Cardiac muscle cell (in vitro differentiated cells and primary cell): ENCODE measurements around the gene STX7. TPM values are rescaled to one million over a fixed set of nuclear protein-coding genes. Genes with fewer than 3 reads are reported as not detected.

Source experiments
- DNase-seq, 2 donors: peaks; one replicate each; pipeline versions ENCODE4 v3.0.0 to v3.0.0-alpha.2; 2010 to 2017; ENCODE audit warnings: low read depth in 1 of 2, low spot score in 1 of 2
- H3K27ac ChIP-seq: fragments of 200-600 bp; sonication (generic); 2 replicates; pipeline ENCODE4 v1.5.1; 2016
- H3K27me3 ChIP-seq: fragments of 200-600 bp; sonication (generic); 2 replicates; pipeline ENCODE4 v1.6.0; 2016; ENCODE audit warnings: control low read depth
- H3K36me3 ChIP-seq: fragments of 200-600 bp; sonication (generic); 2 replicates; pipeline ENCODE4 v1.5.1; 2016; ENCODE audit warnings: control low read depth
- H3K4me1 ChIP-seq: fragments of 200-600 bp; sonication (generic); 2 replicates; pipeline ENCODE4 v1.8.1; 2017; ENCODE audit warnings: low read depth, mild to moderate bottlenecking, mixed run types
- H3K4me3 ChIP-seq: fragments of 200-600 bp; sonication (generic); 2 replicates; pipeline ENCODE4 v1.5.1; 2016; ENCODE audit warnings: mild to moderate bottlenecking
- H3K9me3 ChIP-seq: fragments of 200-600 bp; sonication (generic); 2 replicates; pipeline ENCODE4 v1.5.1; 2017; ENCODE audit warnings: low read depth, mild to moderate bottlenecking, control low read depth
- CTCF ChIP-seq: IDR thresholded peaks from 2 replicates; pipeline ENCODE4 v1.5.1; 2012; ENCODE audit warnings: low read depth, mild to moderate bottlenecking, low read length
- polyA plus RNA-seq: library from polyadenylated mRNA; unstranded; fragments of >200 nt; fragmentation: Nextera tagmentation; extraction: Ambion mirVana; gene quantifications from 2 replicates; pipeline ENCODE4 v1.2.1, GENCODE V29; 2016
- total RNA-seq: library from RNA; depleted of rRNA; stranded (reverse); fragments of >200 nt; gene quantifications from 2 replicates; pipeline ENCODE4 v1.2.3, GENCODE V29; 2016

STX7 gene
- total and polyA plus RNA-seq, 2 experiments from 2014 or later: 28.6 to 37.2 TPM

DNA sequence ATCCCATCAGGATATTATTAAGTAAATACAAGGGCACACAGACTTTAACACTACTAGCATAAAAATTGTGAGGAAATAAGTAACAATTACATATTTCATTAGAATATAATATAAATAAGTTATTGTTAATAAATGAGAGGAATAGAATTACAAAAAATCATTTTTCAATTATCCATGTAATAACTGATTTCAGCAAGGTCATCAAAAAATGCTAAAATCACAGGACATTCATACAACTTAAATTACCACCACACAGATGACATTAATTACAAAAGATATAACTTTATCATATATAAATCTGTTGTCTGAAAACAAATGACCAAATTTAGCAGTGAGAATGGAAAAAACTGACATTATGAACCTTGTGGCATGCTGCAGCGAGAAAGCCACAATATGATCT lies 37.0 kb downstream of the STX7 start:
- peaks cover 5% of the 10 kb centered on the region for H3K36me3 ChIP-seq
- H3K27ac ChIP-seq: no peak overlapping the region
- H3K27me3 ChIP-seq: no peaks in the 10 kb centered on the region
- H3K9me3 ChIP-seq: no peaks in the 10 kb centered on the region
- no peak for DNase-seq
- H3K4me3 ChIP-seq: no peak overlapping the region
- no peak for TF ChIP-seq CTCF
- H3K4me1 ChIP-seq: peaks cover 15% of the 10 kb centered on the region

DNA sequence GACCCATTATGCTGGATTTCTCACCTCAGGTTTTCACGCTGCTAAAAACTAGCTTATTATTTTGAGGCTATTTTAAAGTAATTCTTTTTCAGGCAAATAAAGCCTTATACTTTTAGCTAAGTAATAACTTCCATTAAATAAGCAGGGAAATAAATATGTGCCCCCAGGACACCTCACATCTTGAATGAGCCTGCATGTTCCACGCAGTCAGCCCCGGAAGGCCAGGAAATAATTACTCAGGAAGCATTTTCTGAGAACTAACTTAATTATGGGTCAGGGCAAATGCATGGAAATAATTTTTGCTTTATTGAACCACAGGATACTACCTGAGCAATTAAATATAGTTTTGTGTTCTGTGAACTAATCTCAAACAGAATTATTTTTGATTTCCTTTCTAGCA lies 41.1 kb downstream of the STX7 start:
- Histone ChIP-seq H3K27me3 (no peaks in the 10 kb centered on the region), H3K4me3 (no peak overlapping the region), H3K4me1 (peaks cover 7% of the 10 kb centered on the region), H3K9me3 (no peaks in the 10 kb centered on the region), H3K27ac (no peak overlapping the region), H3K36me3 (peaks cover 33% of the 10 kb centered on the region)
- TF ChIP-seq CTCF: no peak
- no peak for DNase-seq

DNA sequence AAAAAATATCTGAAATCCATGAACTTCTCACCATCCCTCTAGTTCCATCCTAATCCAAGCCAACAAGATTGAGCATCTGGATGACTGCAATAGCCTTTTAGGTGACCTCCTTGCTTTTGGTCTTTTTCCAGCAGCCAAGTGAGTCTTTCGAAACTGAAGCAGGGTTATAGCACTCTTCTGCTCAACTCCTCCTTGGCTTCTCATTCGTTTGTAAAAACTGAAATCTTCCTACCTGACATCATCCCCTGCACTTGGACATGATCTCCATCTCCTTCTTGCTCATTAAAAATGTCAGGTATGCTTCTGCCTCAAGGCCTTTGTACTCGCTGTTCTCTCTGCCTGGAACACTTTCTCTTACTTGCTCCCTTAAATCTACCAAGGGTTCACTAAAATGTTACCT lies 46.0 kb downstream of the STX7 start:
- Histone ChIP-seq H3K27me3 (no peaks in the 10 kb centered on the region), H3K9me3 (no peaks in the 10 kb centered on the region), H3K4me3 (no peak overlapping the region), H3K4me1 (no peaks in the 10 kb centered on the region), H3K36me3 (peaks cover 48% of the 10 kb centered on the region), H3K27ac (no peak overlapping the region)
- peak in 1 of 2 donors; percentile 45 for DNase-seq
- no peak for TF ChIP-seq CTCF

- no peaks in the 10 kb centered on the region for H3K9me3 ChIP-seq
- H3K27me3 ChIP-seq: no peaks in the 10 kb centered on the region
- no peaks in the 10 kb centered on the region for H3K4me1 ChIP-seq
- TF ChIP-seq CTCF: no peak
- peaks cover 53% of the 10 kb centered on the region for H3K36me3 ChIP-seq
- H3K27ac ChIP-seq: no peak overlapping the region
- no peak for DNase-seq
- H3K4me3 ChIP-seq: no peak overlapping the region
Observed at GRCh38 chr6:132465530-132466485, 47.1 kb downstream of the STX7 start.

GRCh38 chr6:132464538-132465256 lies 48.2 kb downstream of the STX7 start:
- Histone ChIP-seq H3K36me3 (peaks cover 50% of the 10 kb centered on the region), H3K4me3 (no peak overlapping the region), H3K9me3 (no peaks in the 10 kb centered on the region), H3K27ac (no peak overlapping the region), H3K27me3 (no peaks in the 10 kb centered on the region), H3K4me1 (no peaks in the 10 kb centered on the region)
- no peak for TF ChIP-seq CTCF
- no peak for DNase-seq
